ENCODE results near the gene OSBPL7.

- TF ChIP-seq POLR2AphosphoS5 (IDR thresholded peaks at IDR 0.05) (no peak), CTCF (IDR thresholded peaks at IDR 0.05) (no peak)
These were observed 1.9 kb upstream of the OSBPL7 start for GRCh38 chr17:47823519-47823918.
